Calu3 (cell line): ENCODE results near the gene ADGRG7. TPM values are rescaled to one million over a fixed set of nuclear protein-coding genes. Genes with fewer than 3 reads are reported as not detected.

Experiments
- BruUV-seq: library from RNA; stranded (reverse); fragments of 400-500 nt; replicated peaks from 2 replicates; lab custom pipeline; 2021; lab: Mats Ljungman, UMichigan
- CTCF ChIA-PET: fragments of 300-600 bp; sonication (Branson Sonifier 250); formaldehyde crosslinking; loops from one replicate; lab custom pipeline; 2022; ENCODE audit warnings: antibody characterized with exemption; lab: Charles Lee
- DNase-seq: peaks from one replicate; pipeline ENCODE4 v3.0.0; 2022
- H3K27ac Mint-ChIP-seq: one replicate; pipeline ENCODE4 v1.8.0; 2022; ENCODE audit warnings: mixed read lengths; ENCODE audit not compliant: unreplicated experiment
- H3K27me3 Mint-ChIP-seq: one replicate; pipeline ENCODE4 v1.8.0; 2022; ENCODE audit warnings: mixed read lengths; ENCODE audit not compliant: unreplicated experiment
- H3K36me3 Mint-ChIP-seq: one replicate; pipeline ENCODE4 v1.8.0; 2022; ENCODE audit warnings: mild to moderate bottlenecking, moderate library complexity, mixed read lengths; ENCODE audit not compliant: insufficient read depth, unreplicated experiment
- H3K4me1 Mint-ChIP-seq: one replicate; pipeline ENCODE4 v1.8.0; 2022; ENCODE audit warnings: mild to moderate bottlenecking, low read depth, mixed read lengths; ENCODE audit not compliant: unreplicated experiment
- H3K4me3 Mint-ChIP-seq: one replicate; pipeline ENCODE4 v1.8.0; 2022; ENCODE audit warnings: mild to moderate bottlenecking, low read depth, moderate library complexity, mixed read lengths; ENCODE audit not compliant: unreplicated experiment
- H3K9me3 Mint-ChIP-seq: one replicate; pipeline ENCODE4 v1.8.0; 2022; ENCODE audit warnings: low read depth, mixed read lengths; ENCODE audit not compliant: unreplicated experiment
- CTCF ChIP-seq: fragments of 200-600 bp; IDR thresholded peaks from one replicate; pipeline ENCODE4 v1.8.0; 2022; ENCODE audit warnings: antibody characterized with exemption; ENCODE audit not compliant: unreplicated experiment
- intact Hi-C: fragments of 100-400 bp; cut with micrococcal nuclease; formaldehyde crosslinking; loops from one replicate; pipeline ENCODE4 v1.10.0; 2022; ENCODE audit not compliant: unreplicated experiment
- total RNA-seq: library from RNA; stranded (reverse); gene quantifications from 2 replicates; pipeline ENCODE4 v1.2.3, GENCODE V29; 2022

Gene ADGRG7
- total RNA-seq, 1 experiment from 2014 or later, result 1.2 TPM

- H3K9me3 Mint-ChIP-seq, result no peaks in the 10 kb centered on the region
- H3K4me3 Mint-ChIP-seq, result no peak overlapping the region
- no TSS peak for BruUV-seq
- no peaks in the 10 kb centered on the region for H3K27me3 Mint-ChIP-seq
- TF ChIP-seq CTCF, result no peak
- CTCF ChIA-PET, result no interaction called here
- H3K27ac Mint-ChIP-seq, result no peak overlapping the region
- intact Hi-C loops, result no loop called here
- DNase-seq, result no peak
- H3K4me1 Mint-ChIP-seq, result peaks cover 29% of the 10 kb centered on the region
- H3K36me3 Mint-ChIP-seq, result peaks cover 66% of the 10 kb centered on the region
Observed at GRCh38 chr3:100719136-100719535, 109.7 kb downstream of the ADGRG7 start.

- Mint-ChIP-seq H3K36me3 (peaks cover 56% of the 10 kb centered on the region), H3K4me3 (no peak overlapping the region)
- BruUV-seq, result no TSS peak
Observed at GRCh38 chr3:100720426-100720825, 111.0 kb downstream of the ADGRG7 start.

GRCh38 chr3:100725935-100726513, 116.6 kb downstream of the ADGRG7 start:
- Mint-ChIP-seq H3K27me3 (no peaks in the 10 kb centered on the region), H3K27ac (no peak overlapping the region), H3K9me3 (no peaks in the 10 kb centered on the region), H3K4me1 (no peaks in the 10 kb centered on the region), H3K36me3 (peaks cover 39% of the 10 kb centered on the region), H3K4me3 (no peak overlapping the region)
- no peak for DNase-seq
- CTCF ChIA-PET, result interaction anchor here (0.6 kb wide), 1 partner anchor 150 kb away, joined by 3 read pairs; no protein-coding TSS in a partner anchor
- no peak for TF ChIP-seq CTCF
- no TSS peak for BruUV-seq
- intact Hi-C loops, result no loop called here

More at GRCh38 chr3:100720426-100720825, 111.0 kb downstream of the ADGRG7 start:
- H3K27ac Mint-ChIP-seq, result no peak overlapping the region
- intact Hi-C loops, result no loop called here
- H3K9me3 Mint-ChIP-seq, result no peaks in the 10 kb centered on the region
- no peak for TF ChIP-seq CTCF
- peaks cover 21% of the 10 kb centered on the region for H3K4me1 Mint-ChIP-seq
- CTCF ChIA-PET, result no interaction called here
- no peak for DNase-seq
- no peaks in the 10 kb centered on the region for H3K27me3 Mint-ChIP-seq

- no peak for DNase-seq
- Mint-ChIP-seq H3K9me3 (no peaks in the 10 kb centered on the region), H3K27ac (no peak overlapping the region), H3K27me3 (no peaks in the 10 kb centered on the region), H3K4me3 (no peak overlapping the region), H3K4me1 (no peaks in the 10 kb centered on the region), H3K36me3 (peaks cover 35% of the 10 kb centered on the region)
- no TSS peak for BruUV-seq
- intact Hi-C loops, result no loop called here
- CTCF ChIA-PET, result no interaction called here
- TF ChIP-seq CTCF, result no peak
Observed at GRCh38 chr3:100726706-100727105, 117.3 kb downstream of the ADGRG7 start.
